Gastroesophageal sphincter (tissue), 4 donors: ENCODE data around the gene CYP2D6. TPM values are rescaled to one million over a fixed set of nuclear protein-coding genes. Genes with fewer than 3 reads are reported as not detected.

Experiments used
- ATAC-seq: fragments of 150-250 bp; one replicate; pipeline ENCODE4 v1.9.1; 2016; ENCODE audit warnings: mild to moderate bottlenecking, moderate library complexity
- H3K27ac ChIP-seq, 4 donors: fragments of 200-600 bp; sonication (generic) in 3 of 4; 1 replicate in 3 of 4; 2 replicates in 1 of 4; pipeline ENCODE4 v1.5.1; 2016 to 2019
- H3K27me3 ChIP-seq: fragments of 200-600 bp; sonication (generic); one replicate; pipeline ENCODE4 v1.5.1; 2019
- H3K36me3 ChIP-seq, 2 donors: fragments of 200-600 bp; sonication (generic); one replicate each; pipeline ENCODE4 v1.5.1; 2019; ENCODE audit warnings: control low read depth in 1 of 2
- H3K4me1 ChIP-seq, 3 donors: fragments of 200-600 bp; sonication (generic); 1 replicate in 2 of 3; 2 replicates in 1 of 3; pipeline ENCODE4 v1.5.1; 2016 to 2019; ENCODE audit warnings: control low read depth in 2 of 3
- H3K4me3 ChIP-seq, 2 donors: fragments of 200-600 bp; sonication (generic); one replicate each; pipeline ENCODE4 v1.5.1; 2019; ENCODE audit warnings: mild to moderate bottlenecking in 1 of 2, moderate library complexity in 1 of 2
- H3K9me3 ChIP-seq, 3 donors: fragments of 200-600 bp; sonication (generic); one replicate each; pipeline ENCODE4 v1.5.1; 2017 to 2019; ENCODE audit warnings: control low read depth in 2 of 3
- CTCF ChIP-seq, 4 experiments: fragments of 200-600 bp in 2 of 4; fragments of 450-650 bp in 2 of 4; sonication (generic) in 1 of 4; IDR thresholded peaks; one replicate each; pipeline ENCODE4 v1.5.1; 2017 to 2019; ENCODE audit warnings: antibody characterized with exemption in 4 of 4, mild to moderate bottlenecking in 2 of 4, moderate library complexity in 2 of 4
- EP300 ChIP-seq: sonication (generic); formaldehyde crosslinking; IDR thresholded peaks from one replicate; pipeline ENCODE4 v1.6.1; 2017; ENCODE audit warnings: antibody characterized with exemption, mild to moderate bottlenecking
- POLR2A ChIP-seq, 2 donors: fragments of 450-650 bp; IDR thresholded peaks; one replicate each; pipeline ENCODE4 v1.6.1; 2017; ENCODE audit warnings: antibody characterized with exemption in 2 of 2, mild to moderate bottlenecking in 2 of 2, moderate library complexity in 1 of 2
- POLR2AphosphoS5 ChIP-seq: sonication (generic); formaldehyde crosslinking; IDR thresholded peaks from one replicate; pipeline ENCODE4 v1.6.1; 2017; ENCODE audit warnings: antibody characterized with exemption
- WGBS, 2 donors: methylation state at CpG; one replicate each; pipeline ENCODE4 v1.1.5; 2018; ENCODE audit warnings: low coverage in 1 of 2; 5-methylcytosine and 5-hydroxymethylcytosine counted together
- total RNA-seq, 4 donors: library from RNA; depleted of rRNA; stranded (reverse); fragments of >200 nt; gene quantifications; one replicate each; pipeline ENCODE4 v1.1.0, GENCODE V29; 2016

Gene CYP2D6
- total RNA-seq, 4 donors from 2014 or later = 0.23 to 2.3 (median 0.40) TPM; not detected in 1

GRCh38 chr22:42171417-42171816, 40.8 kb upstream of the CYP2D6 start:
- TF ChIP-seq EP300 (no peak), POLR2A (IDR thresholded peaks at IDR 0.05) (no peak)
- H3K27ac ChIP-seq = no peak overlapping the region
- 71 to 88% methylated on average over 2 to 5 of the region's 5 CpGs for WGBS, 2 donors
- no peaks in the 10 kb centered on the region for H3K9me3 ChIP-seq
- H3K36me3 ChIP-seq = peaks cover 0 to 37% of the 10 kb centered on the region in 2 donors
- no peak for ATAC-seq
- peaks cover 0 to 39% (median 9%) of the 10 kb centered on the region in 3 donors for H3K4me1 ChIP-seq
- H3K27me3 ChIP-seq = no peaks in the 10 kb centered on the region
- no peak overlapping the region for H3K4me3 ChIP-seq

- no peak overlapping the region for H3K4me3 ChIP-seq
- H3K27me3 ChIP-seq = no peaks in the 10 kb centered on the region
- H3K9me3 ChIP-seq = no peaks in the 10 kb centered on the region
- ATAC-seq = no peak
- peaks cover 0 to 34% (median 9%) of the 10 kb centered on the region in 3 donors for H3K4me1 ChIP-seq
- no peak overlapping the region for H3K27ac ChIP-seq
- peaks cover 0 to 39% of the 10 kb centered on the region in 2 donors for H3K36me3 ChIP-seq
- TF ChIP-seq EP300 (no peak), POLR2AphosphoS5 (no peak), CTCF (IDR thresholded peaks at IDR 0.05) (no peak), POLR2A (IDR thresholded peaks at IDR 0.05) (no peak)
- WGBS, 2 donors = 100% methylated on average over 1 of the region's 5 CpGs; no CpG with 5 or more reads in 1 of the 2 donors
Measured at GRCh38 chr22:42170946-42171345, 40.3 kb upstream of the CYP2D6 start.

GRCh38 chr22:42169055-42169469, 38.5 kb upstream of the CYP2D6 start:
- no peak overlapping the region for H3K4me3 ChIP-seq
- 4 to 17% methylated on average over 2 to 3 of the region's 7 CpGs for WGBS, 2 donors
- no peaks in the 10 kb centered on the region for H3K9me3 ChIP-seq
- H3K36me3 ChIP-seq = peaks cover 0 to 55% of the 10 kb centered on the region in 2 donors
- peaks cover 0 to 30% (median 9%) of the 10 kb centered on the region in 3 donors for H3K4me1 ChIP-seq
- TF ChIP-seq POLR2A (IDR thresholded peaks at IDR 0.05) = no peak
- peak in 3 of 4 experiments; percentile 88 to 91 (median 89) for TF ChIP-seq CTCF (IDR thresholded peaks at IDR 0.05)
- ATAC-seq = peak; percentile 61
- no peaks in the 10 kb centered on the region for H3K27me3 ChIP-seq
- no peak overlapping the region for H3K27ac ChIP-seq

- H3K36me3 ChIP-seq = peaks cover 0 to 55% of the 10 kb centered on the region in 2 donors
- peaks cover 0 to 24% (median 6%) of the 10 kb centered on the region in 3 donors for H3K4me1 ChIP-seq
- no peaks in the 10 kb centered on the region for H3K27me3 ChIP-seq
- no peaks in the 10 kb centered on the region for H3K9me3 ChIP-seq
- H3K4me3 ChIP-seq = no peak overlapping the region
- ATAC-seq = no peak
- 91% methylated on average over 8 of the region's 15 CpGs; no CpG with 5 or more reads in 1 of the 2 donors for WGBS, 2 donors
- no peak overlapping the region for H3K27ac ChIP-seq
- no peak for TF ChIP-seq POLR2A (IDR thresholded peaks at IDR 0.05)
- no peak for TF ChIP-seq CTCF (IDR thresholded peaks at IDR 0.05)
- TF ChIP-seq EP300 = no peak
- no peak for TF ChIP-seq POLR2AphosphoS5
Measured at GRCh38 chr22:42168476-42168875, 37.9 kb upstream of the CYP2D6 start.

GRCh38 chr22:42167066-42167465, 36.5 kb upstream of the CYP2D6 start:
- ATAC-seq = no peak
- H3K27me3 ChIP-seq = no peaks in the 10 kb centered on the region
- peaks cover 0 to 63% of the 10 kb centered on the region in 2 donors for H3K36me3 ChIP-seq
- no peak overlapping the region for H3K4me3 ChIP-seq
- TF ChIP-seq EP300 = no peak
- no peaks in the 10 kb centered on the region for H3K9me3 ChIP-seq
- H3K4me1 ChIP-seq = peaks cover 0 to 10% (median 0%) of the 10 kb centered on the region in 3 donors
- 76 to 86% methylated on average over 7 to 8 of the region's 10 CpGs for WGBS, 2 donors
- H3K27ac ChIP-seq = no peak overlapping the region

GRCh38 chr22:42164901-42165300, 34.3 kb upstream of the CYP2D6 start:
- no peak overlapping the region for H3K4me3 ChIP-seq
- no peaks in the 10 kb centered on the region for H3K27me3 ChIP-seq
- no peaks in the 10 kb centered on the region for H3K9me3 ChIP-seq
- 88 to 100% methylated on average over 2 of the region's 5 CpGs for WGBS, 2 donors
- TF ChIP-seq EP300 (no peak), POLR2A (IDR thresholded peaks at IDR 0.05) (no peak), POLR2AphosphoS5 (no peak), CTCF (IDR thresholded peaks at IDR 0.05) (no peak)
- no peak for ATAC-seq
- no peaks in the 10 kb centered on the region for H3K4me1 ChIP-seq
- peaks cover 0 to 65% of the 10 kb centered on the region in 2 donors for H3K36me3 ChIP-seq
- no peak overlapping the region for H3K27ac ChIP-seq
